Hepatocyte (in vitro differentiated cells): ENCODE results near the gene NT5M. TPM values are rescaled to one million over a fixed set of nuclear protein-coding genes. Genes with fewer than 3 reads are reported as not detected.
A peak's percentile ranks its signal among the peaks of the same experiment; 100 is the strongest.

Experiments used
- DNase-seq: peaks from one replicate; pipeline ENCODE4 v3.0.0-alpha.2; 2016; ENCODE audit warnings: low spot score
- H2AFZ ChIP-seq: fragments of 200-600 bp; sonication (generic); 2 replicates; pipeline ENCODE4 v1.6.0; 2016; ENCODE audit warnings: antibody characterized with exemption, mild to moderate bottlenecking
- H3K27ac ChIP-seq: fragments of 200-600 bp; sonication (generic); 2 replicates; pipeline ENCODE4 v1.5.1; 2016; ENCODE audit warnings: mild to moderate bottlenecking
- H3K27me3 ChIP-seq: fragments of 200-600 bp; sonication (generic); 2 replicates; pipeline ENCODE4 v1.6.1; 2016
- H3K36me3 ChIP-seq: fragments of 200-600 bp; sonication (generic); replicated peaks from 2 replicates; pipeline ENCODE4 v1.5.1; 2016; ENCODE audit warnings: low read depth; ENCODE audit not compliant: insufficient read depth
- H3K4me1 ChIP-seq: fragments of 200-600 bp; sonication (generic); 2 replicates; pipeline ENCODE4 v1.5.1; 2016; ENCODE audit warnings: mild to moderate bottlenecking, moderate library complexity; ENCODE audit not compliant: insufficient read depth
- H3K4me2 ChIP-seq: fragments of 200-600 bp; sonication (generic); 2 replicates; pipeline ENCODE4 v1.6.0; 2016
- H3K4me3 ChIP-seq: fragments of 200-600 bp; sonication (generic); 2 replicates; pipeline ENCODE4 v1.5.1; 2016; ENCODE audit warnings: mild to moderate bottlenecking
- H3K79me2 ChIP-seq: fragments of 200-600 bp; sonication (generic); 2 replicates; pipeline ENCODE4 v1.6.0; 2017; ENCODE audit warnings: mild to moderate bottlenecking
- H3K9me2 ChIP-seq: fragments of 200-600 bp; sonication (generic); replicated peaks from 2 replicates; pipeline ENCODE4 v1.6.0; 2017; ENCODE audit warnings: mild to moderate bottlenecking; ENCODE audit not compliant: insufficient read depth
- H3K9me3 ChIP-seq: fragments of 200-600 bp; sonication (generic); 2 replicates; pipeline ENCODE4 v1.5.1; 2016; ENCODE audit warnings: low read depth, mild to moderate bottlenecking
- H4K20me1 ChIP-seq: fragments of 200-600 bp; sonication (generic); 2 replicates; pipeline ENCODE4 v1.6.0; 2016; ENCODE audit warnings: mild to moderate bottlenecking; ENCODE audit not compliant: insufficient read depth, poor library complexity, severe bottlenecking
- CTCF ChIP-seq: fragments of 200-600 bp; sonication (generic); IDR thresholded peaks from 2 replicates; pipeline ENCODE4 v1.5.1; 2016; ENCODE audit warnings: antibody characterized with exemption, mild to moderate bottlenecking; ENCODE audit not compliant: poor library complexity
- EZH2 ChIP-seq: fragments of 200-600 bp; sonication (generic); IDR thresholded peaks from 2 replicates; pipeline ENCODE4 v1.6.1; 2016; ENCODE audit warnings: antibody characterized with exemption, mild to moderate bottlenecking, borderline replicate concordance
- EZH2phosphoT487 ChIP-seq: fragments of 200-600 bp; sonication (generic); IDR thresholded peaks from one replicate; pipeline ENCODE4 v1.6.1; 2018; ENCODE audit warnings: antibody characterized with exemption, mild to moderate bottlenecking, low read depth, moderate library complexity; ENCODE audit not compliant: unreplicated experiment, severe bottlenecking
- WGBS: methylation state at CpG from one replicate; pipeline ENCODE4 v1.1.6; 2016; ENCODE audit warnings: low lambda C conversion rate; ENCODE audit errors: missing lambda C conversion rate; 5-methylcytosine and 5-hydroxymethylcytosine counted together
- polyA plus RNA-seq: library from polyadenylated mRNA; unstranded; fragments of >200 nt; fragmentation: Nextera tagmentation; extraction: Ambion mirVana; gene quantifications from 2 replicates; pipeline ENCODE4 v1.2.1, GENCODE V29; 2016
- total RNA-seq: library from RNA; depleted of rRNA; stranded (reverse); fragments of >200 nt; gene quantifications from 2 replicates; pipeline ENCODE4 v1.2.3, GENCODE V29; 2014

The NT5M gene
- total and polyA plus RNA-seq, 2 experiments from 2014 or later, result 3.4 to 3.5 TPM

GRCh38 chr17:17358866-17359265 is 55.7 kb downstream of the NT5M start:
- H2AFZ ChIP-seq, result no peak overlapping the region
- no peaks in the 10 kb centered on the region for H3K79me2 ChIP-seq
- no peak overlapping the region for H3K27ac ChIP-seq
- H3K9me3 ChIP-seq, result no peaks in the 10 kb centered on the region
- H3K36me3 ChIP-seq, result no peaks in the 10 kb centered on the region
- H3K27me3 ChIP-seq, result no peaks in the 10 kb centered on the region
- no peaks in the 10 kb centered on the region for H4K20me1 ChIP-seq
- no peak for TF ChIP-seq CTCF
- H3K4me3 ChIP-seq, result no peak overlapping the region
- DNase-seq, result peak; percentile 2
- H3K9me2 ChIP-seq, result no peaks in the 10 kb centered on the region
- 72% methylated on average over 2 of the region's 2 CpGs for WGBS
- no peaks in the 10 kb centered on the region for H3K4me1 ChIP-seq
- no peak overlapping the region for H3K4me2 ChIP-seq

DNA sequence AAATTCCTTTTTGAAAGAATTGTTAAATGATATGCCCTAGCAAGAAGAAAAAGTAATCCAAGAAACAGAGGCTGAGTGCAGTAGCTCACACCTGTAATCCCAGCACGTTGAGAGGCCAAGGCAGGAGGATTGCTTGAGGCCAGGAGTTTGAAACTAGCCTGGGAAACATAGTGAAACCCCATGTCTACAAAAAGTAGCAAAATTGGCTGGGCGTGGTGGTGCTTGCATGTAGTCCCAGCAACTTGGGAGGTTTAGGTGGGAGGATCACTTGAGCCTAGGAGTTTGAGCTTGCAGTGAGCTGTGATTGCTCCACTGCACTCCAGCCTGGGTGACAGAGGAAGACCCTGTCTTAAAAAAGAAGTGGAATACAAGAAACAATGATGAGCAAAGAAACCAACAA is 56.1 kb downstream of the NT5M start:
- no peaks in the 10 kb centered on the region for H3K36me3 ChIP-seq
- H4K20me1 ChIP-seq, result no peaks in the 10 kb centered on the region
- 83% methylated on average over 2 of the region's 2 CpGs for WGBS
- no peak for TF ChIP-seq CTCF
- no peak for TF ChIP-seq EZH2phosphoT487
- no peak for TF ChIP-seq EZH2
- H3K27me3 ChIP-seq, result no peaks in the 10 kb centered on the region
- no peak overlapping the region for H3K27ac ChIP-seq
- H3K9me2 ChIP-seq, result no peaks in the 10 kb centered on the region
- H3K4me2 ChIP-seq, result no peak overlapping the region
- no peaks in the 10 kb centered on the region for H3K9me3 ChIP-seq
- no peak overlapping the region for H2AFZ ChIP-seq
- no peaks in the 10 kb centered on the region for H3K4me1 ChIP-seq
- H3K79me2 ChIP-seq, result no peaks in the 10 kb centered on the region
- no peak for DNase-seq
- no peak overlapping the region for H3K4me3 ChIP-seq

GRCh38 chr17:17360087-17360730 is 57.0 kb downstream of the NT5M start:
- no peaks in the 10 kb centered on the region for H3K79me2 ChIP-seq
- H2AFZ ChIP-seq, result no peak overlapping the region

More at GRCh38 chr17:17360087-17360730, 57.0 kb downstream of the NT5M start:
- no peaks in the 10 kb centered on the region for H3K27me3 ChIP-seq
- H3K4me1 ChIP-seq, result no peaks in the 10 kb centered on the region
- no peaks in the 10 kb centered on the region for H3K9me2 ChIP-seq
- no peaks in the 10 kb centered on the region for H3K9me3 ChIP-seq
- WGBS, result 86% methylated on average over 1 of the region's 1 CpG
- H3K4me2 ChIP-seq, result no peak overlapping the region
- no peak overlapping the region for H3K4me3 ChIP-seq
- no peaks in the 10 kb centered on the region for H3K36me3 ChIP-seq
- H3K27ac ChIP-seq, result no peak overlapping the region
- no peaks in the 10 kb centered on the region for H4K20me1 ChIP-seq
- TF ChIP-seq CTCF (no peak), EZH2 (no peak)
- no peak for DNase-seq
